IMR-90 (cell line): ENCODE data around the gene SSBP2. TPM values are rescaled to one million over a fixed set of nuclear protein-coding genes. Genes with fewer than 3 reads are reported as not detected.
A peak's percentile ranks its signal among the peaks of the same experiment; 100 is the strongest.

Experiments used
- ATAC-seq: fragments of 200-7000 bp; cut with Tn5 transposase; 2 replicates; pipeline ENCODE4 v1.9.1; 2020; ENCODE audit warnings: low read depth, mild to moderate bottlenecking, moderate library complexity
- BruUV-seq: library from RNA; stranded (reverse); fragments of 400-500 nt; replicated peaks from 2 replicates; lab custom pipeline; 2021; lab: Mats Ljungman, UMichigan
- CTCF ChIA-PET: fragments of 300-600 bp; formaldehyde crosslinking; extraction: SDS; loops from one replicate; lab custom pipeline; 2021; ENCODE audit warnings: antibody characterized with exemption; lab: Yijun Ruan, JAX
- POLR2A ChIA-PET: fragments of 300-600 bp; sonication (Branson Sonifier 250); formaldehyde crosslinking; loops from one replicate; lab custom pipeline; 2022; ENCODE audit warnings: antibody characterized with exemption; ENCODE audit not compliant: unreplicated experiment; lab: Charles Lee
- DNase-seq: peaks from one replicate; pipeline ENCODE4 v3.0.0; 2013
- H2AFZ ChIP-seq: replicated peaks from 2 replicates; pipeline ENCODE3; 2013; ENCODE audit warnings: low read length, mild to moderate bottlenecking; ENCODE audit not compliant: poor library complexity
- H2AK5ac ChIP-seq: 2 replicates; pipeline ENCODE4 v1.6.1; 2013; ENCODE audit warnings: low read depth, low read length, inconsistent platforms
- H2AK9ac ChIP-seq: replicated peaks from 2 replicates; pipeline ENCODE3; 2013; ENCODE audit warnings: mild to moderate bottlenecking, low read depth, low read length, moderate library complexity; ENCODE audit not compliant: poor library complexity
- H2BK120ac ChIP-seq: 2 replicates; pipeline ENCODE4 v1.6.1; 2013; ENCODE audit warnings: low read depth, low read length, inconsistent platforms
- H2BK15ac ChIP-seq: 3 replicates; pipeline ENCODE4 v1.6.1; 2013; ENCODE audit warnings: low read depth, low read length, inconsistent platforms
- H2BK20ac ChIP-seq: 2 replicates; pipeline ENCODE4 v1.6.1; 2013; ENCODE audit warnings: low read depth, mild to moderate bottlenecking, inconsistent platforms, low read length, moderate library complexity
- H2BK5ac ChIP-seq: 2 replicates; pipeline ENCODE4 v1.6.1; 2013; ENCODE audit warnings: mild to moderate bottlenecking, low read depth, low read length, inconsistent platforms; ENCODE audit not compliant: poor library complexity, severe bottlenecking
- H3K14ac ChIP-seq: replicated peaks from 2 replicates; pipeline ENCODE4 v1.6.1; 2013; ENCODE audit warnings: low read depth, low read length, inconsistent platforms
- H3K18ac ChIP-seq: 2 replicates; pipeline ENCODE4 v1.6.1; 2013; ENCODE audit warnings: low read depth, low read length, control low read depth
- H3K23ac ChIP-seq: 2 replicates; pipeline ENCODE4 v1.6.1; 2013; ENCODE audit warnings: low read depth, low read length, inconsistent platforms
- H3K27ac ChIP-seq: 2 replicates; pipeline ENCODE4 v1.5.1; 2013; ENCODE audit warnings: mild to moderate bottlenecking, control low read depth, low read length; ENCODE audit not compliant: insufficient read depth
- H3K27me3 ChIP-seq: 2 replicates; pipeline ENCODE4 v1.6.1; 2013; ENCODE audit warnings: low read length; ENCODE audit not compliant: control insufficient read depth, insufficient read depth
- H3K36me3 ChIP-seq: 2 replicates; pipeline ENCODE4 v1.6.1; 2013; ENCODE audit warnings: low read length, mixed read lengths; ENCODE audit not compliant: control insufficient read depth, insufficient read depth
- H3K4ac ChIP-seq: 2 replicates; pipeline ENCODE4 v1.6.1; 2013; ENCODE audit warnings: low read depth, low read length, inconsistent platforms
- H3K4me1 ChIP-seq: 2 replicates; pipeline ENCODE4 v1.6.1; 2013; ENCODE audit warnings: low read length, mixed read lengths; ENCODE audit not compliant: control insufficient read depth, insufficient read depth
- H3K4me2 ChIP-seq: 2 replicates; pipeline ENCODE4 v1.6.1; 2013; ENCODE audit warnings: low read depth, mild to moderate bottlenecking, control low read depth, low read length, moderate library complexity
- H3K4me3 ChIP-seq: 2 replicates; pipeline ENCODE4 v1.5.1; 2013; ENCODE audit warnings: low read depth, mild to moderate bottlenecking, control low read depth, low read length, moderate library complexity; ENCODE audit not compliant: insufficient read depth
- H3K56ac ChIP-seq: 2 replicates; pipeline ENCODE4 v1.6.1; 2013; ENCODE audit warnings: low read length, inconsistent platforms; ENCODE audit not compliant: insufficient read depth; ENCODE audit errors: extremely low read depth
- H3K79me1 ChIP-seq, 2 experiments: 2 replicates each; pipeline ENCODE4 v1.6.1; 2013; ENCODE audit warnings: low read length in 2 of 2, inconsistent platforms in 1 of 2, low read depth in 1 of 2
- H3K9ac ChIP-seq: 2 replicates; pipeline ENCODE4 v1.6.1; 2013; ENCODE audit warnings: low read depth, low read length, control low read depth
- H3K9me1 ChIP-seq: 2 replicates; pipeline ENCODE4 v1.6.1; 2013; ENCODE audit warnings: low read length, inconsistent platforms; ENCODE audit not compliant: insufficient read depth
- H3K9me3 ChIP-seq: 2 replicates; pipeline ENCODE4 v1.6.1; 2013; ENCODE audit warnings: low read length; ENCODE audit not compliant: control insufficient read depth, insufficient read depth
- H4K20me1 ChIP-seq: 2 replicates; pipeline ENCODE4 v1.6.1; 2013; ENCODE audit warnings: low read length, inconsistent platforms; ENCODE audit not compliant: insufficient read depth
- H4K5ac ChIP-seq: 2 replicates; pipeline ENCODE4 v1.6.1; 2013; ENCODE audit warnings: mild to moderate bottlenecking, low read depth, low read length, control low read depth
- H4K8ac ChIP-seq, 2 experiments: 2 replicates each; pipeline ENCODE4 v1.6.1; 2013; ENCODE audit warnings: low read depth in 2 of 2, low read length in 2 of 2, control low read depth in 1 of 2, inconsistent platforms in 1 of 2
- H4K91ac ChIP-seq: 2 replicates; pipeline ENCODE4 v1.6.1; 2013; ENCODE audit warnings: low read depth, low read length, inconsistent platforms; ENCODE audit not compliant: insufficient read depth
- ELK1 ChIP-seq: fragments of 150-350 bp; IDR thresholded peaks from 2 replicates; pipeline ENCODE4 v1.6.1; 2016; ENCODE audit warnings: low read depth, mild to moderate bottlenecking, low read length, moderate library complexity, borderline replicate concordance
- MAFK ChIP-seq: IDR thresholded peaks from 2 replicates; pipeline ENCODE4 v1.6.1; 2012; ENCODE audit warnings: low read depth, low read length, improper control_type of control experiment
- MAZ ChIP-seq: IDR thresholded peaks from 2 replicates; pipeline ENCODE4 v1.6.1; 2012; ENCODE audit warnings: low read depth, mild to moderate bottlenecking, low read length, improper control_type of control experiment, moderate library complexity, borderline replicate concordance
- MXI1 ChIP-seq: IDR thresholded peaks from 2 replicates; pipeline ENCODE4 v1.6.1; 2012; ENCODE audit warnings: low read depth, mild to moderate bottlenecking, low read length, moderate library complexity, borderline replicate concordance
- NFE2L2 ChIP-seq: fragments of 150-350 bp; IDR thresholded peaks from 2 replicates; pipeline ENCODE4 v1.6.1; 2016; ENCODE audit warnings: low read depth, mild to moderate bottlenecking, low read length
- RAD21 ChIP-seq: IDR thresholded peaks from 2 replicates; pipeline ENCODE4 v1.6.1; 2012; ENCODE audit warnings: low read length, improper control_type of control experiment
- WGBS, 2 experiments: methylation state at CpG; one replicate each; pipeline versions ENCODE4 v1.1.5 to v1.1.7; 2013; ENCODE audit warnings: missing lambda C conversion rate in 2 of 2; ENCODE audit not compliant: insufficient read length in 1 of 2; ENCODE audit errors: extremely low coverage in 2 of 2; 5-methylcytosine and 5-hydroxymethylcytosine counted together
- dilution Hi-C: fragments of 300-500 bp; cut with HindIII; formaldehyde crosslinking; loops from one replicate; pipeline ENCODE4 v1.14.3; 2018; ENCODE audit warnings: low sequenced_read_pairs; ENCODE audit not compliant: unreplicated experiment
- in situ Hi-C: fragments of 300-500 bp; cut with MboI; formaldehyde crosslinking; loops from 3 replicates; pipeline ENCODE4 v1.14.3; 2019; ENCODE audit warnings: low sequenced_read_pairs, inconsistent platforms, mixed read lengths
- intact Hi-C: fragments of 100-400 bp; cut with micrococcal nuclease; formaldehyde crosslinking; loops from 2 replicates; pipeline ENCODE4 v1.10.0; 2022
- polyA plus RNA-seq, 3 experiments: library from polyadenylated mRNA; depleted of rRNA; stranded (reverse); fragments of >200 nt; gene quantifications; 2 replicates each; pipeline ENCODE4 v1.2.3, GENCODE V29; 2012; ENCODE audit warnings: low replicate concordance in 1 of 3
- total RNA-seq: library from RNA; depleted of rRNA; stranded (reverse); fragments of >200 nt; gene quantifications from 2 replicates; pipeline ENCODE4 v1.2.3, GENCODE V29; 2012
- TF ChIP-seq, protein P1 (sequence below): fragments of 150-350 bp; IDR thresholded peaks from 2 replicates; pipeline ENCODE4 v1.6.1; 2017; ENCODE audit warnings: mild to moderate bottlenecking, antibody characterized with exemption, low read length, low read depth

Gene SSBP2
- total and polyA plus RNA-seq, 2 of the 4 experiments (the other 2 are of a cell fraction): 38.4 to 42.7 TPM

DNA sequence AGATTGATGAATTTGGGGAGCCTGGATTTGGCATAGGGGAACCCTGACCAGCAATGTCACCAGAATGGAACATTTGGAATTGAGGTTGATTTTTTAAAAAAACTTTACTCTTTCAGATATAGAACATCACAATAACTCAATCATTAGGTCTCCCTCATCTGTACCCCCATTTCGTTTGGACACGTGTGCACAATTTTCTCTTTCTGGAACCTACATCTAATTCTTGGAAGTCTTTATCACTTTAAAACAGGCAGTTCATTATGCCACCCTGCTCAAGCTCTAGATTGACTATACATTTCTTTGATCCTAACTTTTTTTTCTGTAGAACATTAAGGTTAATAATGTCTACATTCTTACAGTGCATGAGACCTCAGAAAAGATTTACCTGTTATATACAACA lies 3.7 kb upstream of the SSBP2 start:
- Histone ChIP-seq H3K36me3 (no peaks in the 10 kb centered on the region), H4K5ac (0 out of 2 replicates have a peak overlapping the region, but pooled peaks have one; percentile 20), H3K14ac (no peak overlapping the region), H2BK5ac (no peak overlapping the region), H3K79me1 (peaks cover 0 to 2% of the 10 kb centered on the region in 2 experiments; a peak in 2 of 4 replicates), H3K4ac (no peak overlapping the region), H3K18ac (no peak overlapping the region), H3K4me2 (no peak overlapping the region), H3K27me3 (no peaks in the 10 kb centered on the region), H3K9me3 (no peaks in the 10 kb centered on the region), H2AK5ac (peak overlapping the region; percentile 54; the same call in 1 of the 2 replicates), H4K20me1 (no peaks in the 10 kb centered on the region), H3K9ac (no peak overlapping the region), H3K23ac (no peak overlapping the region), H2BK120ac (peak overlapping the region; percentile 49; the same call in 1 of the 2 replicates), H2AK9ac (no peak overlapping the region), H3K4me3 (no peak overlapping the region), H2AFZ (no peak overlapping the region), H3K56ac (no peak overlapping the region), H3K4me1 (peaks cover 4% of the 10 kb centered on the region), H2BK15ac (no peak overlapping the region), H3K27ac (no peak overlapping the region), H4K91ac (no peak overlapping the region; the same call in 1 of the 2 replicates), H2BK20ac (peak overlapping the region; percentile 33), H4K8ac (no peak overlapping the region), H3K9me1 (peaks cover 5% of the 10 kb centered on the region)
- no peak for DNase-seq
- in situ Hi-C loops: loop anchor here (5.0 to 25.0 kb wide), 2 partner anchors 98 to 408 kb away; no protein-coding TSS in a partner anchor
- POLR2A ChIA-PET: no interaction called here
- WGBS, 2 experiments: 92% methylated on average over 2 of the region's 2 CpGs; no CpG with 5 or more reads in 1 of the 2 experiments
- dilution Hi-C loops: no loop called here
- CTCF ChIA-PET: interaction anchor here (1.0 to 2.6 kb wide), 6 partner anchors 84 to 411 kb away, joined by 3 to 10 read pairs (median 5); no protein-coding TSS in a partner anchor
- intact Hi-C loops: loop anchor here (1.0 to 10.0 kb wide), 2 partner anchors 97 to 450 kb away; partner anchors contain the start of gene ZCCHC9
- no peak for ATAC-seq
- BruUV-seq: no TSS peak
- TF ChIP-seq RAD21 (no peak), ELK1 (no peak), MAZ (no peak), NFE2L2 (no peak), MXI1 (no peak), MAFK (no peak)
- TF ChIP-seq, protein P1, sequence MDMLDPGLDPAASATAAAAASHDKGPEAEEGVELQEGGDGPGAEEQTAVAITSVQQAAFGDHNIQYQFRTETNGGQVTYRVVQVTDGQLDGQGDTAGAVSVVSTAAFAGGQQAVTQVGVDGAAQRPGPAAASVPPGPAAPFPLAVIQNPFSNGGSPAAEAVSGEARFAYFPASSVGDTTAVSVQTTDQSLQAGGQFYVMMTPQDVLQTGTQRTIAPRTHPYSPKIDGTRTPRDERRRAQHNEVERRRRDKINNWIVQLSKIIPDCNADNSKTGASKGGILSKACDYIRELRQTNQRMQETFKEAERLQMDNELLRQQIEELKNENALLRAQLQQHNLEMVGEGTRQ: no peak
